GM18867 (cell line): ENCODE measurements around the gene BCL2L11.
"Not testable (repeated sequence)": the region's sequence is repeated elsewhere in the genome, so short reads cannot be mapped to it uniquely, and the experiment has no call there.

ENCODE experiments used
- ATAC-seq: cut with Tn5 transposase; IDR thresholded peaks from one replicate; pipeline ENCODE4 v1.9.1; 2021; ENCODE audit warnings: mild to moderate bottlenecking, moderate library complexity; ENCODE audit not compliant: unreplicated experiment

BCL2L11 gene, protein sequence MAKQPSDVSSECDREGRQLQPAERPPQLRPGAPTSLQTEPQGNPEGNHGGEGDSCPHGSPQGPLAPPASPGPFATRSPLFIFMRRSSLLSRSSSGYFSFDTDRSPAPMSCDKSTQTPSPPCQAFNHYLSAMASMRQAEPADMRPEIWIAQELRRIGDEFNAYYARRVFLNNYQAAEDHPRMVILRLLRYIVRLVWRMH

DNA sequence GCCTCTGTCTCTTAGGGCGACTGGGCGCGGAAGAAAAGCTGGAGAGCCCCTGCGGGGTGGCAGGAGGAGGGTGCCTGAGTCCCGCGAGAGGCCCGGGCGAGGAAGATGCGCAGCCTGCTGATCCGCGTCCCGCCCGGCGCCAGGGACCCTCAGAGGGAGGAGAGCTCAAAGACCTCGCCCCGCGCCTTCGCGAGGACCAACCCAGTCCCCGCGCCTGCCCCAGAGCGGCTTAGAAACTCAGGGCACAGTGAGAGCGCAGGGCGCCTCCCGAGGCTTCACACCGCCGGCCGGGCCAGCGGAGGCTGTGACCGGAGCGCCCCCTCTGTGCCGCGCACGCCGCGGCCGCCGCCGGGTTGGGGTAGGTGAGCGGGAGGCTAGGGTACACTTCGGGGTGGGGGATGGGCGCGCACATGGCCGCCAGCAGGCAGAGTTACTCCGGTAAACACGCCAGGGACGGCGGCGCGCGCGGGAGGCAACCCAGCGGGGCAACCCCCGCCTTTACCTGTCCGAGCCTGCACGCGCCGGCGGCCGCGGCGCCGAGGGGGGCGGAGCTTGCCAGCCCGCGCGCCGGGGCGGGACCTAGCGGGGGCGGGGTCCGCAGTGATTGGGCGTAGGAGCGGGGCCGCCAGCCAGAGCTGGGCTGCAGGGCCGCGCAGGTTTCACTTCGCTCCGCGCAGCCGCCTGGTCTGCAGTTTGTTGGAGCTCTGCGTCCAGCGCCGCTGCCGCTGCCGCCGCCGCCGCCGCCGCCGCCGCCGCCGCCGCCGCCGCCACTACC lies at the start of gene BCL2L11:
Gene BCL2L11, plus strand, starts transcription at position 662 of the 775 bp plus-strand sequence. CDS start 2,832 bp downstream, outside the sequence.
- peak; percentile 52 for ATAC-seq

DNA sequence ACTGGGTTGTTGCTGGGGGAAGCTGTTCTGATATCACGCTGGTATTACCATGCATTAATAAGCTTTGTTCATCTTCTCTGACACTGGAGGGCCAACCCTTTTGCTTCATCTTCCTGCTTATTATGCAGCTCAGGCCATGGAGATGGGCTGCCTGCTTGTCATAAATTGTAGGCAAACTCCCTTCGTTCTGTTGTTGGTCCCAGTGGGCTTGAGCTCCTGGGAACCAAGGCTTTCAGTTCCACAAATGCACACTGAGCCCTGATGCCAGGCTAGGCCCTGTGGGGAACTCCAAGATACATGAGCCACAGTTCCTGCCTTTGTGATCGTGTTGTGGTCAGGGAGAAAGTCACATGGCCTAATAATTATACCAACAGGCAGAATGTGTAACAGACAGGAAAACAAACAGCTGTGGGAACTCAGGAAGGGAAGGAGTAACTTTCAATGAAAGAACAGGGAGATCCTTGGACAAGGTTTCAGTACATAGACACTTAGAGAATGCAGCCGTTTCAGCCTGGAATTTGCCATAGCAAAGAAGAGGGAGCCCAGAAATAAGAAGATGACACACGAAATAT lies 49.0 kb upstream of the BCL2L11 start:
- ATAC-seq: no peak

- no peak for ATAC-seq
These were observed 48.4 kb upstream of the BCL2L11 start for GRCh38 chr2:111072220-111072871.

- not testable (repeated sequence) for ATAC-seq
These were observed 38.1 kb upstream of the BCL2L11 start for GRCh38 chr2:111082659-111083058.

GRCh38 chr2:111091811-111092211 lies 28.9 kb upstream of the BCL2L11 start:
- no peak for ATAC-seq

GRCh38 chr2:111094691-111095090 lies 26.0 kb upstream of the BCL2L11 start:
- no peak for ATAC-seq

DNA sequence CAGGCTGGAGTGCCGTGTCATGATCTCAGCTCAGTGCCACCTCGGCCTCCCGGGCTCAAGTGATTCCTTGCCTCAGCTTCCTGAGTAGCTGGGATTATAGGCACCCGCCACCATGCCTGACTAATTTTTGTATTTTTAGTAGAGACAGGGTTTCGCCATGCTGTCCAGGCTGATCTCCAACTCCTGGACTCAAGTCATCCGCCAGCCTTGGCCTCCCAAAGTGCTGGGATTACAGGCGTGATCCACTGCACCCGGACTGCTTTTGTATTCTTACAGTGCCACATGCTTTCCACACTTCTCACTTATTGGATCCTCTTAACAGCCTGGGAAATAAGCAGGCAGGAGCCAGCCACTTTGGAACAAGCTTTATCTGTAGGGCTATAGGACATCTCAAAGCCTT lies 25.3 kb upstream of the BCL2L11 start:
- ATAC-seq: no peak

DNA sequence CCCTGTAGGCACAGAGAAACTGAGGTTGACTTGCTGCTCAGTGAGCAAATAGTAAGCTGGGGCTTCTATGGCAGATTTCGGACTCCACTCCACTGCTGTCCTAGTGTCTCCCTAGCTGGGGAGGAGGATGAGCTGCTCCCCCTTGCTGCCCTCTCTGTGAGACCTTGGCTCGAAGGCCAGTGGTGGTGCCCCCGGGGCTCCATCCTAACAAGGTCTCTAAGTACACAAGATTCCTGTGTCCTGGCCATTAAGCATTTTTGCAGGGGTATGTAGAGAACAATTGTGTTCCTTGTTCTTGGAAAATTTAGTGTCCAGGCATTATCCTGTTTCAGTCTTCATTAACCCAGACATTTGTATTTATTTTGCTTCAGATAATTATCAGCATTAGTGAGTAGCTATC lies 21.3 kb upstream of the BCL2L11 start:
- no peak for ATAC-seq

DNA sequence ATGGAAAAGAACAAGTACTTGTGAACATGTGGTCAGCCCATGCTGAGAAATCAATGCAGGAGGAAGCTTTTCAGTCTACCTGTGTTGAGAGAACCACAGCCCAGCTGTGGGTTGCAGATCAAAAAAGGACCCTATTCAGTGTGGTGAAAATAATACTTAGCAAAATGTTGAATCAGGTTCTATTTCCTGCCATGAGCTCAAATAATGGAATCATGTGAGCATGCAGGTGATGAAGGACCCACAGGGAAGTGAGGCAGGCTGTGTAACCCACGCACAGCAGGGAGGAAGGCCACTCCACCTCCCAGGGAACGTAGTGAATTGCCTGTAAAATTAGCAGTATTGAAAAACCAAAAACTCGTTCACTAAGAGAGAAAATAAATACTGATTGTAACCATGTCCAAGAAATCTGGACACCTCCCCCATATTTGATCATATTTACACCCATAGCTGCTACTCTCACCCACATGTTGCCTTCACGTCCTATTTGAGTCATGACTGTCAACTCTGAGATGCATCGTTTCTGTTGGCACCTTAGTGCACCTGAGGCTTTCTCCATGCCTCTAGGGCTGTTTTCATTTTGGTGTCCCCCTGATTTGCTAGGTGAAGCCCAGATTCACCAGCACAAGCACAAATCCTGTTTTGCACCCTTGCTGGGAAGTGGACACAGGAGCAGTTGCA lies 20.5 kb upstream of the BCL2L11 start:
- ATAC-seq: peak; percentile 38

DNA sequence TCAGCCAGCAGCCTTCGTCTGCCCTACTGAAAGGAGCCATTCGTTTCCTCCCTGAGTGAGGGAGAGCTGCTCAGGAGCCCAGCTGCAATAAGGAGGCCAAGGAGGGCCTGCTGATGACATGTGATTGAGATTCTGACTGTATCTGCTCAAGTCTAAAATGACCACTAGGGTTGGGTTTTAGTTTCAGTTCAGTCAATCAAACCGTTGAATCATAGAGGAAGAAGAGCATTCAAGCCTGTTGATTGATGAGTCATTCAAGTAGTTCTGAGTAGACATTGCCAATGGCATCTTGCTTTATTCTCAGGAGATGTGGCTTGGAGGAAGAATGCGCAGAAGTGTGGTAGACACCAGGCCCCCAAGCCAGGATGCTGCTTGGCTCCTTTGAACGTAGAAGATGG lies 19.9 kb upstream of the BCL2L11 start:
- peak; percentile 84 for ATAC-seq

- ATAC-seq: no peak
These were observed 19.1 kb upstream of the BCL2L11 start for GRCh38 chr2:111101592-111101991.

- ATAC-seq: no peak
These were observed 18.5 kb upstream of the BCL2L11 start for GRCh38 chr2:111102216-111102615.

DNA sequence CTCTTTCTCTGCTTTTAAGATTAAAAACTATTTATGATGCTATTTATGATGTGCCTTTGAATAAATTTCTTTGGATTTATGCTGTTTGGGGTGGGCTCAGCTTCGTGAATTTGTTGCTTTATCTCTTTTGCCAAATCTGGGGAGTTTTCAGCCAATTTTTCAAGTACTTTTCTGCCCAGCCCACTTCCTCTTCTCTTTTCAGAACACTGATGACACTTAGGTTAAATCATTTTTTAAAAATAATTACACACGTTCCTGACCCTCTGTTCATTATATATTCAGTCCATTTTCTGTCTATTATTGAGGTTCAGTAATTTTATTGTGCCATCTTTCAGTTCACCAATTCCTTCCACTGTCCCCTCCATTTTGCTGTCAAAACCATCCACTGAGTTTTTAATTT lies 14.8 kb upstream of the BCL2L11 start:
- ATAC-seq: no peak

GRCh38 chr2:111106706-111107105 lies 14.0 kb upstream of the BCL2L11 start:
- ATAC-seq: no peak

- no peak for ATAC-seq
These were observed 11.9 kb upstream of the BCL2L11 start for GRCh38 chr2:111108745-111109271.

GRCh38 chr2:111111101-111111755 lies 9.5 kb upstream of the BCL2L11 start:
- no peak for ATAC-seq

GRCh38 chr2:111113838-111114237 lies 6.9 kb upstream of the BCL2L11 start:
- ATAC-seq: no peak

DNA sequence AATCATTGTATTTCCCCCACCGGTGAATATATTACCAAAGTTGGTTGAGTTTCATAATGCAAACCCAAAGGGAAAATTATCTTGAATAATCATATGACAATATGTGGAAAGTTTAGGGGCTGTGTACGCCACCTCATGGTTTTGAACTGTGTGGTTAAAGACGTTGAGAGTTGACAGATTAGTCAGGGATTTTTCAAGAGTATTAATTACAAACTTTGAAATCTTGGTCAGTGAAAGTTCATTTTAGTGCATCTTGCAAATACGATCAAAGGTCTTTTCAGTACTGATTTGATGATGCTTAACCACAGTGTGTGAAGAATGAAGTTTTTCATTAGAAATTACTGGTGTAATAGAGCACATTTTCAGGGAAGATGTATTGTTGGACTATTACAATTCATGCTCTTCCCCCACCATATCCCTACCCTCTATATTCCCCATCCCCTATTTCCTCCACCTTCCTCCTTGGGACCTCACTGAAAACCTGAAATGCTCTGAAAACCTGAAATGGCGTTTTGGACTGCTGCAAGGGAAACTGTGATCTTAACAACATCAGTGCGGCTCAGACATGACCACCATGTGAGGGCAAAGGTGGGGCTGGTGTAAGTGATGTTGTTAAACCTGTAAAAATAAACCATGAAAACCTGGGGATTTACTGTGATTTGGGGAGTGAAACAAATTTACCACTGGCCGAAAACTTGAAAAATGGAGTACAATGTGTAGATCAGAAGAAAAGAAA lies 4.5 kb upstream of the BCL2L11 start:
- peak; percentile 23 for ATAC-seq

DNA sequence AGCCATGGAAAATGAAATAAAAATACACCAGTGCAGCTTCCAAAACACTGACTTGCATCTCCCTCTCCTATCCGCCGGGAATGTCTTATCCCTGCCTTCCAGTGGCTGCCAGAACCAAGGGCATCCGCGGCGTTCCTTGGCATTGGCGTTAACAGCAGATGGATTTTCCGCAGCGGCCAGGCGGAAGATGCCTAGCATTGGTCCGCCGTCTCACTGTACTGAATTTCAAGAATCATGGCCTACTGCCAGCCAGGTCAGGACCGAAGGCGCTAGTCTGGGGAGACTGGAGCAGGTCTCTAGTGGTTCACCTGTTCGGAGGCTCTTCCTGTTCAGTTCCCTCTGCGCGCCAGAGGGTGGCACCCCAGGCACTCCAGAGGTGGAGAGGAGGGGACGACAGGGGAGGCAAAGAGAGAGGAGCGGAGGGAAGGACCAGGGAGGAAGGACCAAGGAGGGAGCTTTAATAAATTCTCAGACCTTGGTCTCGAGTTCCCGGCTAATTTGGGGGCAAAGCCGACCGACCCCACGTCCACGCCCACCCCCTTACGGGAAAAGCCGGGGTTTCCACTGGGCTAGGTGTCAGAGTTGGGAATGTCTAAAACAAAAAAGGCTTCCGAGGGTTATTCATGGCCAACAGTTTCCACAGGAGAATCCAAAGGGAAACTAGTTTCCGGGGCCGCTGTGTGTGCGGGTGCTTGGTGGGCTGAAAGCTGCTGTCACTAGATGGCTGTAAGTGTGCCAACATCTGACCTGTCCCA lies 3.7 kb upstream of the BCL2L11 start:
- peak; percentile 15 for ATAC-seq
